Measurements from ENCODE around the gene RBM39. TPM values are rescaled to one million over a fixed set of nuclear protein-coding genes. Genes with fewer than 3 reads are reported as not detected.

RBM39 gene
- total and polyA plus RNA-seq, 2 of the 8 experiments (the other 6 are each of a cell fraction or from before 2014, with no cell fraction given), result 78.0 to 219 TPM

DNA sequence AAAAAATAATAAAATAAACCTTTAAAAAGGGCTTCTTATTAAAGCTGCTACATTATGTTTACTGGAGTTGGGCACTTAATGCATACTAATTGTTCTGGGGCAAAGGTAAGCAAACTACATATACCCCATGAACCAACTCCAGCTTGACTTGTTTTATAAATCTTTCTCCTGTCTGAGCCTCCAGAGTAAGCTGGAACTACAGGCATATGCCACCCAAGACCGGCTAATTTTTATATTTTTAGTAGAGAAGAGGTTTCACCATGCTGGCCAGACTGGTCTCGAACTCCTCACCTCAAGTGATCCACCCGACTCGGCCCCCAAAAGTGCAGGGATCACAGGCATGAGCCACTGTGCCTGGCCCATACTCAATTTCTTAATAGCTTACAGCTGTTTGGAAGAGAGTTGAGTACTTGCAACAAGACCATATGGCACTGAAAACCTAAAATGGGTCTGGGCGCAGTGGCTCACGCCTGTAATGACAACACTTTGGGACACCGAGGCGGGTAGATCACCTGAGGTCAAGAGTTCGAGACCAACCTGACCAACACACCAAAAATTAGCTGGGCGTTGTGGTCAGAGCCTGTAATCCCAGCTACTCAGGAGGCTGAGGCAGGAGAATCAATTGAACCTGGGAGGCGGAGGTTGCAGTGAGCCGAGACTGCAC is 23.0 kb downstream of the RBM39 start:
- TF ChIP-seq YY1 (IDR thresholded peaks at IDR 0.05; ENCODE audit: low read depth, low read length), result no peak
- no peak overlapping the region for H2BK20ac ChIP-seq (ENCODE audit: low read length)
- no peaks in the 10 kb centered on the region for H3K9me3 ChIP-seq (ENCODE audit: insufficient read depth in 2 of 2, low read depth in 1 of 2, low read length in 1 of 2)
- H3K79me2 ChIP-seq (ENCODE audit: control insufficient read depth in 1 of 2, insufficient read depth in 2 of 2, low read length in 2 of 2), result peaks cover 0 to 77% of the 10 kb centered on the region in 2 experiments; a peak in 2 of 4 replicates
- ChIA-PET POLR2A (ENCODE audit: partially characterized antibody) (interaction anchor here (0.6 to 45.3 kb wide), 5 partner anchors 1 to 262 kb away, joined by 3 to 2341 read pairs (median 4); partner anchors contain the start of genes NFS1, PHF20, RBM39 and ROMO1), CTCF (ENCODE audit: partially characterized antibody) (interaction anchor here (1.4 to 1.9 kb wide), 2 partner anchors 9 kb away, joined by 4 to 8 read pairs; no protein-coding TSS in a partner anchor)
- H3K4me1 ChIP-seq (replicated peaks in 1 of 4; ENCODE audit: control insufficient read depth in 3 of 4, insufficient read depth in 4 of 4, low read length in 3 of 4), result no peaks in the 10 kb centered on the region
- H4K8ac ChIP-seq (ENCODE audit: extremely low read depth, insufficient read depth, low read length), result no peak overlapping the region
- H3K14ac ChIP-seq (ENCODE audit: insufficient read length), result no peak overlapping the region
- H3K27ac ChIP-seq (ENCODE audit: low read depth, low read length), result no peak overlapping the region
- no peak overlapping the region for H4K5ac ChIP-seq (ENCODE audit: insufficient read length, low read depth, low read length)
- no peak overlapping the region for H2BK12ac ChIP-seq (ENCODE audit: low read depth, low read length)
- no peak overlapping the region for H4K91ac ChIP-seq (replicated peaks; ENCODE audit: insufficient read length, low read length)
- H2BK15ac ChIP-seq (ENCODE audit: low read length), result no peak overlapping the region
- FAIRE-seq (no peak), DNase-seq (ENCODE audit: low read depth in 1 of 2, low spot score in 2 of 2) (peak in 1 of 2 experiments; percentile 41)
- no peak overlapping the region for H3K23ac ChIP-seq (ENCODE audit: insufficient read length)
- no peak overlapping the region for H2AFZ ChIP-seq (ENCODE audit: low read length)
- no peak overlapping the region for H2BK5ac ChIP-seq (ENCODE audit: low read depth, low read length)
- WGBS, 2 experiments (ENCODE audit: extremely low coverage in 1 of 2, insufficient coverage in 1 of 2, insufficient read length in 1 of 2, insufficient replicate concordance in 2 of 2, low coverage in 1 of 2, low lambda C conversion rate in 2 of 2, missing lambda C conversion rate in 1 of 2), result 90% methylated on average over 12 of the region's 12 CpGs; no CpG with 5 or more reads in 1 of the 2 experiments
- H3K4me2 ChIP-seq (ENCODE audit: insufficient read depth in 1 of 2, low read depth in 2 of 2, low read length in 2 of 2), result no peak overlapping the region
- no peaks in the 10 kb centered on the region for H3K23me2 ChIP-seq (ENCODE audit: low read depth, low read length)
- no peaks in the 10 kb centered on the region; a peak in 1 of 7 replicates for H3K27me3 ChIP-seq (replicated peaks in 1 of 4; ENCODE audit: control insufficient read depth in 3 of 4, extremely low read depth in 1 of 4, insufficient read depth in 3 of 4, low read length in 3 of 4)
- H3K79me1 ChIP-seq (ENCODE audit: low read depth, low read length), result peaks cover 9% of the 10 kb centered on the region
- H4K20me1 ChIP-seq (replicated peaks in 1 of 2; ENCODE audit: control insufficient read depth in 1 of 2, insufficient read depth in 2 of 2, low read length in 2 of 2), result peaks cover 14 to 17% of the 10 kb centered on the region in 2 experiments
- H3K4me3 ChIP-seq (ENCODE audit: extremely low read depth in 1 of 4, insufficient read depth in 2 of 4, low read depth in 3 of 4, low read length in 4 of 4), result no peak overlapping the region
- H3K36me3 ChIP-seq (ENCODE audit: control insufficient read depth in 2 of 4, insufficient read depth in 4 of 4, low read length in 3 of 4), result peaks cover 63 to 100% (median 94%) of the 10 kb centered on the region in 4 experiments
- H2BK120ac ChIP-seq (replicated peaks; ENCODE audit: low read depth, low read length), result no peak overlapping the region
- H3K18ac ChIP-seq (ENCODE audit: extremely low read depth, low read length), result no peak overlapping the region
- no peak overlapping the region for H2AK5ac ChIP-seq (ENCODE audit: low read depth, low read length)
- no peak overlapping the region for H3K56ac ChIP-seq (replicated peaks; ENCODE audit: insufficient read length, low read depth, low read length)
- H3K4ac ChIP-seq (replicated peaks; ENCODE audit: insufficient read length, low read depth, low read length), result no peak overlapping the region
- no peak overlapping the region; a peak in 1 of 7 replicates for H3K9ac ChIP-seq (replicated peaks in 1 of 4; ENCODE audit: extremely low read depth in 1 of 4, low read depth in 3 of 4, low read length in 3 of 4)
